WTC11 (cell line): ENCODE measurements around the gene ASCC3.

Source experiments
- CTCF ChIP-seq: fragments of 200-600 bp; IDR thresholded peaks from 2 replicates; pipeline ENCODE4 v1.8.0; 2022; ENCODE audit warnings: antibody characterized with exemption
- E2F1 ChIP-seq: sonication (generic); formaldehyde crosslinking; IDR thresholded peaks from 2 replicates; pipeline ENCODE4 v1.8.0; 2022; ENCODE audit warnings: mild to moderate bottlenecking, missing genetic modification reagents
- ELF4 ChIP-seq: sonication (generic); formaldehyde crosslinking; IDR thresholded peaks from 2 replicates; pipeline ENCODE4 v1.8.1; 2022; ENCODE audit warnings: low read depth, mild to moderate bottlenecking, moderate library complexity, missing genetic modification reagents
- ETV6 ChIP-seq: sonication (generic); formaldehyde crosslinking; IDR thresholded peaks from 2 replicates; pipeline ENCODE4 v1.8.1; 2022; ENCODE audit warnings: mild to moderate bottlenecking, missing genetic modification reagents
- GRHL2 ChIP-seq: fragments of 250-450 bp; sonication (Bioruptor Pico); IDR thresholded peaks from 2 replicates; pipeline ENCODE4 v1.8.0; 2022; ENCODE audit warnings: mild to moderate bottlenecking, moderate library complexity; ENCODE audit not compliant: insufficient replicate concordance, severe bottlenecking
- JUN ChIP-seq: sonication (generic); formaldehyde crosslinking; IDR thresholded peaks from 2 replicates; pipeline ENCODE4 v1.8.0; 2023; ENCODE audit warnings: mild to moderate bottlenecking, missing genetic modification reagents
- KAT7 ChIP-seq: sonication (generic); formaldehyde crosslinking; IDR thresholded peaks from 2 replicates; pipeline ENCODE4 v1.8.1; 2023; ENCODE audit warnings: missing genetic modification reagents, mild to moderate bottlenecking, borderline replicate concordance
- NFE2L1 ChIP-seq: sonication (generic); formaldehyde crosslinking; IDR thresholded peaks from 2 replicates; pipeline ENCODE4 v1.8.1; 2023; ENCODE audit warnings: missing genetic modification reagents
- NFYB ChIP-seq: sonication (generic); formaldehyde crosslinking; conservative IDR thresholded peaks from 2 replicates; pipeline ENCODE4 v1.8.0; 2022; ENCODE audit warnings: low read depth, missing genetic modification reagents
- TEAD4 ChIP-seq: sonication (generic); formaldehyde crosslinking; IDR thresholded peaks from 2 replicates; pipeline ENCODE4 v1.8.0; 2022; ENCODE audit warnings: mild to moderate bottlenecking, missing genetic modification reagents
- USF1 ChIP-seq: sonication (generic); formaldehyde crosslinking; IDR thresholded peaks from 2 replicates; pipeline ENCODE4 v1.8.0; 2022; ENCODE audit warnings: mild to moderate bottlenecking, missing genetic modification reagents
- ZNF532 ChIP-seq: fragments of 250-450 bp; sonication (Bioruptor Pico); IDR thresholded peaks from 2 replicates; pipeline ENCODE4 v1.9.0; 2021; ENCODE audit warnings: mild to moderate bottlenecking, borderline replicate concordance

DNA sequence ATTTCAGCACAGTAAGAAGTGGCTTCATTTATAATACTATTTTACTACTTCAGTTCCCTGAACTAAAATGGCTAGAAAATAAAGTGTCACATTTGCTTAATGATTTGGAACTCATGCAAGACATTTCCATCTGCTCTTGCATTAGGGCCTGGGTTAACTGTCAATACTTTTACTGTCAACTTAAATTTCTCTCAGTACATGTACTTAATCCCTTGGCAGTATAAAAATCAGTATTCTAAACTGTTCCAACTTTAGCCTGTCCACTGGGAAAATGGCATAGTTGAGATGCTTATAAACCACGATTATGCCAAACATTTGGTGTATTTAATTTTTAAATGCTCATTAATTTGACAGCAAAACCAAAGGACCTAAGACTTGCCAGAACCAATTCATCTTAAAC is 154.5 kb downstream of the ASCC3 start:
- TF ChIP-seq ETV6 (CRISPR knock-in tag) (no peak), NFYB (CRISPR knock-in tag) (no peak), CTCF (no peak), KAT7 (CRISPR knock-in tag) (no peak), ZNF532 (CRISPR knock-in tag) (no peak), USF1 (CRISPR knock-in tag) (no peak), JUN (CRISPR knock-in tag) (no peak), E2F1 (CRISPR knock-in tag) (no peak), ELF4 (CRISPR knock-in tag) (no peak), GRHL2 (no peak), TEAD4 (CRISPR knock-in tag) (no peak), NFE2L1 (CRISPR knock-in tag) (no peak)
